Keratinocyte (primary cell): Measurements from ENCODE around the gene HSDL2. TPM values are rescaled to one million over a fixed set of nuclear protein-coding genes. Genes with fewer than 3 reads are reported as not detected.

Experiments used
- DNase-seq: peaks from one replicate; pipeline ENCODE4 v3.0.0-alpha.2; 2011; ENCODE audit warnings: low read depth, missing footprints, low spot score
- FAIRE-seq: peaks from 2 replicates; lab custom pipeline; 2011; peaks lifted over from hg19 to GRCh38; lab: Jason Lieb, UNC
- H2AFZ ChIP-seq: 2 replicates; pipeline ENCODE4 v1.6.0; 2012; ENCODE audit warnings: low read length, control low read depth, inconsistent platforms; ENCODE audit not compliant: control insufficient read depth
- H3K27ac ChIP-seq: 2 replicates; pipeline ENCODE4 v1.5.1; 2011; ENCODE audit warnings: low read length; ENCODE audit not compliant: control insufficient read depth, insufficient read depth
- H3K27me3 ChIP-seq: 3 replicates; pipeline ENCODE4 v1.6.0; 2011; ENCODE audit warnings: low read length; ENCODE audit not compliant: control insufficient read depth, insufficient read depth; ENCODE audit errors: extremely low read depth
- H3K36me3 ChIP-seq, 2 experiments: 2 replicates in 1 of 2; 3 replicates in 1 of 2; pipeline ENCODE4 v1.5.1; 2011; ENCODE audit warnings: low read length in 2 of 2, mild to moderate bottlenecking in 1 of 2; ENCODE audit not compliant: control insufficient read depth in 2 of 2, insufficient read depth in 2 of 2; ENCODE audit errors: extremely low read depth in 1 of 2
- H3K4me1 ChIP-seq: 3 replicates; pipeline ENCODE4 v1.5.1; 2011; ENCODE audit warnings: low read length; ENCODE audit not compliant: control insufficient read depth, insufficient read depth; ENCODE audit errors: extremely low read depth
- H3K4me2 ChIP-seq: 3 replicates; pipeline ENCODE4 v1.6.0; 2011; ENCODE audit warnings: low read depth, low read length; ENCODE audit not compliant: control insufficient read depth, insufficient read depth; ENCODE audit errors: extremely low read depth
- H3K4me3 ChIP-seq, 3 experiments: fragments of 200-600 bp in 1 of 3; sonication (generic) in 1 of 3; 2 replicates in 2 of 3; 3 replicates in 1 of 3; pipeline ENCODE4 v1.5.1; 2011 to 2016; ENCODE audit warnings: low read length in 3 of 3, mild to moderate bottlenecking in 3 of 3, control low read depth in 2 of 3, inconsistent platforms in 1 of 3, low read depth in 1 of 3, mixed read lengths in 1 of 3, mixed run types in 1 of 3, moderate library complexity in 1 of 3; ENCODE audit not compliant: control insufficient read depth in 2 of 3, insufficient read depth in 2 of 3; ENCODE audit errors: extremely low read depth in 1 of 3
- H3K79me2 ChIP-seq: 2 replicates; pipeline ENCODE4 v1.6.0; 2012; ENCODE audit warnings: low read length; ENCODE audit not compliant: control insufficient read depth, insufficient read depth
- H3K9ac ChIP-seq: 3 replicates; pipeline ENCODE4 v1.6.0; 2011; ENCODE audit warnings: low read length; ENCODE audit not compliant: control insufficient read depth, insufficient read depth; ENCODE audit errors: extremely low read depth
- H3K9me1 ChIP-seq: 3 replicates; pipeline ENCODE4 v1.6.0; 2011; ENCODE audit warnings: low read length; ENCODE audit not compliant: control insufficient read depth, insufficient read depth; ENCODE audit errors: extremely low read depth
- H3K9me3 ChIP-seq: 2 replicates; pipeline ENCODE4 v1.5.1; 2012; ENCODE audit warnings: low read depth, low read length; ENCODE audit not compliant: control insufficient read depth
- H4K20me1 ChIP-seq: 3 replicates; pipeline ENCODE4 v1.6.0; 2011; ENCODE audit warnings: low read length; ENCODE audit not compliant: control insufficient read depth, insufficient read depth; ENCODE audit errors: extremely low read depth
- CTCF ChIP-seq, 3 experiments: IDR thresholded peaks in 1 of 3; conservative IDR thresholded peaks in 1 of 3; optimal IDR thresholded peaks in 1 of 3; 2 replicates in 2 of 3; 3 replicates in 1 of 3; pipeline versions ENCODE3 to v1.5.1; 2011; ENCODE audit warnings: low read length in 3 of 3, mild to moderate bottlenecking in 3 of 3, moderate library complexity in 2 of 3, control low read depth in 1 of 3, inconsistent platforms in 1 of 3; ENCODE audit not compliant: insufficient read depth in 2 of 3; ENCODE audit errors: extremely low read depth in 1 of 3
- EZH2 ChIP-seq: IDR thresholded peaks from one replicate; pipeline ENCODE4 v1.6.1; 2012; ENCODE audit warnings: inconsistent platforms, mild to moderate bottlenecking, low read length, moderate library complexity
- dilution Hi-C: fragments of 300-500 bp; cut with MboI; formaldehyde crosslinking; loops from one replicate; pipeline ENCODE4 v1.7.0; 2020; ENCODE audit warnings: low sequenced_read_pairs; ENCODE audit not compliant: extremely low pct_ligation_motif_present
- polyA plus RNA-seq, 5 experiments: library from polyadenylated mRNA; depleted of rRNA in 3 of 5; stranded (reverse) in 3 of 5; stranded (forward) in 1 of 5; unstranded in 1 of 5; fragments of >200 nt; gene quantifications; 1 replicate in 1 of 5; 2 replicates in 3 of 5; 3 replicates in 1 of 5; pipeline versions ENCODE4 v1.2.1 to v1.2.3, GENCODE V29; 2011 to 2012; ENCODE audit warnings: missing spikeins in 2 of 5, low read depth in 1 of 5, low replicate concordance in 1 of 5

The HSDL2 gene
- polyA plus RNA-seq, 1 donor (not counting 4 experiments of a cell fraction or from before 2014, with no cell fraction given), result 27.6 TPM

- no peaks in the 10 kb centered on the region for H3K9me3 ChIP-seq
- H3K79me2 ChIP-seq, result peaks cover 14% of the 10 kb centered on the region
- no peaks in the 10 kb centered on the region for H4K20me1 ChIP-seq
- DNase-seq (peak; percentile 83), FAIRE-seq (no peak)
- peak overlapping the region; percentile 92 for H3K27ac ChIP-seq
- H3K36me3 ChIP-seq, result no peaks in the 10 kb centered on the region
- no peak for TF ChIP-seq EZH2
- TF ChIP-seq CTCF (optimal IDR thresholded peaks at IDR 0.05 in 1 of 3, IDR thresholded peaks at IDR 0.05 in 1 of 3, conservative IDR thresholded peaks at IDR 0.05 in 1 of 3; ENCODE audit: extremely low read depth in 1 of 3, insufficient read depth in 2 of 3, low read length in 3 of 3), result peak in 1 of 3 experiments; percentile 15
- H3K9ac ChIP-seq, result peak overlapping the region; percentile 93
- H3K27me3 ChIP-seq, result no peaks in the 10 kb centered on the region
- peak overlapping the region; percentile 98 for H3K4me2 ChIP-seq
- peak overlapping the region; percentile 96 for H2AFZ ChIP-seq
- dilution Hi-C loops, result no loop called here
- H3K9me1 ChIP-seq, result no peaks in the 10 kb centered on the region
- H3K4me3 ChIP-seq, result peak overlapping the region; percentile 90 to 97 (median 95)
- peaks cover 22% of the 10 kb centered on the region for H3K4me1 ChIP-seq
These were observed 469 bp upstream of the HSDL2 start for GRCh38 chr9:112379177-112380101.

- H4K20me1 ChIP-seq, result no peaks in the 10 kb centered on the region
- peak overlapping the region; percentile 90 to 96 (median 95) for H3K4me3 ChIP-seq
- no peak for TF ChIP-seq EZH2
- TF ChIP-seq CTCF (optimal IDR thresholded peaks at IDR 0.05 in 1 of 3, IDR thresholded peaks at IDR 0.05 in 1 of 3, conservative IDR thresholded peaks at IDR 0.05 in 1 of 3; ENCODE audit: extremely low read depth in 1 of 3, insufficient read depth in 2 of 3, low read length in 3 of 3), result no peak
- no peaks in the 10 kb centered on the region for H3K9me3 ChIP-seq
- peak overlapping the region; percentile 91 for H3K9ac ChIP-seq
- H3K27ac ChIP-seq, result peak overlapping the region; percentile 86
- H3K79me2 ChIP-seq, result peaks cover 15% of the 10 kb centered on the region
- dilution Hi-C loops, result no loop called here
- peak overlapping the region; percentile 94 for H3K4me2 ChIP-seq
- DNase-seq, result no peak
- H3K9me1 ChIP-seq, result no peaks in the 10 kb centered on the region
- no peaks in the 10 kb centered on the region for H3K27me3 ChIP-seq
- no peak for FAIRE-seq
- no peaks in the 10 kb centered on the region for H3K36me3 ChIP-seq
- peaks cover 22% of the 10 kb centered on the region for H3K4me1 ChIP-seq
- H2AFZ ChIP-seq, result peak overlapping the region; percentile 94
These were observed 915 bp downstream of the HSDL2 start for GRCh38 chr9:112380825-112381221.
